ENCODE data around the gene NKX2-3.

NKX2-3 gene

DNA sequence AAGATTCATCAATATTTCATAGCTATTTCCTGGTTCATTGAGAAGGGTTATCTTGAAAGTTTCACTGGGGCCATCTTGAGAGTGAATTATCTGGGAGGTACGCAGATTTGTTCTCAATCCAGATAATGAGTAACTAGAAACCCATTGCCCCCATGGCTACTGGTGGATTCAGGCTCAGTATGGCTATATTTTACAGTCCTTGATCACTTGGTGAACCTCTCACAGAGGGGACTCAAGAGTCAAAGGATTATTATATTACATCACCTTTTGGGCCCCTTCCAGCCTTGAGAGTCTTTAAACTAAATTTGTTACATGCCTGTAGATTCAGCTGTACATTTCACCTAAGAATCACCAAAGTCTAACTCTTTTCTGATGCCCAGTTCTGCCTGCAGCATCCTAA is 11.6 kb downstream of the NKX2-3 start:
- no peak for DNase-seq (ENCODE audit: low spot score in 2 of 2)
- ATAC-seq: no peak
- no peak overlapping the region for H3K4me3 Mint-ChIP-seq
- no peak overlapping the region for H3K27ac Mint-ChIP-seq
- no peaks in the 10 kb centered on the region for H3K9me3 Mint-ChIP-seq
- H3K4me1 Mint-ChIP-seq: no peaks in the 10 kb centered on the region
- no peaks in the 10 kb centered on the region for H3K36me3 Mint-ChIP-seq

DNA sequence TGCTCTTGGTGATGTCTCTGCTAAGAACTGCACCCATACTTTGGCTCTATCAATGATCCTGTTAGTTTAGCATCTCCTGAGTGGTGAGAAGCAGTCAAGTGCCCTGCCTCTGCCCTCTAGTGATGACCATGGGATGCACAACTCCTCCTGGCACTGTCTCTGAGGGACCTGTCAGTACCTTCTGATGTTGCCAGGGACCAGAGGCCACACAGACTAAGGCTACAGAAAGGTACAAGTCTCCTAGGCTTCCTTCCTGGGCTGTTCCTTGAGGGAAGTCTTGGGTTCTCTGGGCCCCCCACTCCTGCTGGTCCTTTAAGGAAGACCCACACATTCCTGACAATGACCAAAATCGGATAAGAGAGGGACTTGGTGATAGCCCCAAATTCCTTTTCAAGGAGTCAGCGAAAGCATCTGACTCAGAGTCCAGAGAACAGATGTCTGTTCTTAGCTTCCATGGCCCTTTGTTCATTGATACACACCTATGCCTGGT is 15.3 kb downstream of the NKX2-3 start:
- Mint-ChIP-seq H3K27ac (no peak overlapping the region), H3K4me1 (no peaks in the 10 kb centered on the region), H3K4me3 (no peak overlapping the region), H3K36me3 (no peaks in the 10 kb centered on the region), H3K9me3 (no peaks in the 10 kb centered on the region)
- ATAC-seq (peak; percentile 61), DNase-seq (ENCODE audit: low spot score in 2 of 2) (no peak)

DNA sequence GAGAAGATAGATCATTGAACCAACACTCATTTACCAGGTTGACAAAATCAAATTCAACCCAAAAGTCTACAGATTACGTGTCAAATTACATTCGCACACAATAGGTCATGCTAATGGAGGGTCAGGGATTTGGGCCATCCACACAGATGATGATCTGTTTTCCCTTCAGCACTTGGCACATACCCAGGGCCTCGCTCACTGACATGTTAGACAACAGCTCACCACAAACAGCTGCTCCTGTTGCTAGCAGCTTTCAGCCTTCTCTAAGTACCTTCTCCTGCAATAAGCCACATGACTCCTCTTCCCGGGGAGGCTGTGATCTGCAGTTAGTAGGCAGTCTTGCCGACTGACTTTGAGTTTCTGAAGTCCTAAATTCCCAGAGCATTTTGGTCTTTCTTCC is 18.4 kb downstream of the NKX2-3 start:
- no peaks in the 10 kb centered on the region for H3K9me3 Mint-ChIP-seq
- H3K36me3 Mint-ChIP-seq: no peaks in the 10 kb centered on the region
- no peak overlapping the region for H3K27ac Mint-ChIP-seq
- DNase-seq (ENCODE audit: low spot score in 2 of 2) (no peak), ATAC-seq (no peak)
- H3K4me3 Mint-ChIP-seq: no peak overlapping the region
- H3K4me1 Mint-ChIP-seq: peaks cover 2% of the 10 kb centered on the region

DNA sequence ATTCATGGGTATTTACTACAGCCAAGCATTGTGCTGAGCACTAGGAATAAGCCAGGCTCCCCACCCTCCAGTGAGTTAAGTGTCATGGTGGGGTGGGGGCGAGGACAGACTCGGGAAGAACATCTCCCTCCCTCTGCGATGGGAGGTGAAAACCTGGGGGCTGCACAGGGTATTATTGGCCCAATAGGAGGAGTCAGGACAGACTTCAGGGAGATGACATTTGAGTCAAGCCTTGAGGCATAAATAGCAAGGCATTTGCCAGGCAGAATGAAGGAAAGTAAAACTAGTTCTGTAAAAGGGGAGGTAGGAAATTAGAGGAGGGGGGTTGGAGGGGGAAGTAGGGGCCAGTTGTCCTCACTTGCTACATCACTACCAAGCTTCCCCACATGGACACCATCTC is 18.9 kb downstream of the NKX2-3 start:
- Mint-ChIP-seq H3K4me1 (peaks cover 4% of the 10 kb centered on the region), H3K4me3 (no peak overlapping the region), H3K9me3 (no peaks in the 10 kb centered on the region), H3K36me3 (no peaks in the 10 kb centered on the region), H3K27ac (no peak overlapping the region)
- DNase-seq (ENCODE audit: low spot score in 2 of 2): no peak
- no peak for ATAC-seq

DNA sequence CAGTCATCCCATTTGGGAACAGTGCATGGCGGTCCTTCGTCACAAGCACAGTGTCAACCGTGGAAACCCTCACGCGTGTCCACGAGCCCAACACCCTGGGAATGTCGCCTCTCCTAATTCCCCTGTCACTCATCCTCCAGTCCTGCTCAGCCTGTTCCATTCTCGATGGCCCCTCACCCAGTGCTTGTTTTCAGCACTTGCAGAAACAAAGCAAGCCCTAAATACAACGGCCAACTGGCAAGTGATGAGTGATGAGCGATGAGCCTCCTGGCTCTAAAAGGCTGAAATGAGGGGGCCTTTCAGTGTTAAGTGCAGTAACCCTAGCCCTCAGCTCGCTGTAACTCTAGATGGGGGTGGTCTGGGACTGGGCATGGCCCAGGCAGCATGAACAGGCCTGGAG is 22.6 kb downstream of the NKX2-3 start:
- Mint-ChIP-seq H3K9me3 (no peaks in the 10 kb centered on the region), H3K36me3 (no peaks in the 10 kb centered on the region), H3K4me3 (no peak overlapping the region), H3K4me1 (peaks cover 4% of the 10 kb centered on the region), H3K27ac (no peak overlapping the region)
- DNase-seq (ENCODE audit: low spot score in 2 of 2) (no peak), ATAC-seq (peak; percentile 45)

DNA sequence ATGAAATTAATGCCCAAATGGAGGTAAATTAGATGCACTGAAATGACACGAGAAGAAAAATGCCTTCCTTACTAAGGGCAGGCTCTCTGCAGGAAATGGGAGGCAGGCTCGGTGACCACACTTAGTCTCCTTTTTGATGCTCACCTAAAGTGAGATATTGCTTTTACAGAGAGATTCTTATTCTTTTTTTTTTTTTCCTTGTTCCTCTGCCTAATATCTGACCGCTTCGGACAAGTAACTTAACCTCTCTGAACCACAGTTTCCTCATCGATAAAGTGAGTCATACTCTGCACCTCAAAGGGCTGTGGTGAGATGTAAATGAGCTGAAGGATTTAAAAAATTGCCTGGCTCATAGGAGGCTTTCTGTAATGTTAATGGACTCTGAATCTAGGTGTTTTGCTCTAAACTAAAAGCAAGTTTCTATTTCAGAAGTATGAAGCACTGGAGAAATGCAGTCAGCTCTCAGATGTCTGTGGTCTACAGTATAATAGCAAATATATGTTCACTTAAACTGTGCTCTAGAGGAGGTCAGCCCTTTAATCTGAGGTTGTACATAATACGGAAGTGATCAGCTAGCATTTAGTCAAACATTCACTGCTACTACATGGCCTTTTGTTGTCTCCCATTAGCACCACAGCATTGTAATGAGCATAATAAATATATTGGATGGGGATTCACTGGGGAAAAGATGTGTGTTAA is 23.2 kb downstream of the NKX2-3 start:
- peak; percentile 93 for ATAC-seq
- peaks cover 4% of the 10 kb centered on the region for H3K4me1 Mint-ChIP-seq

DNA sequence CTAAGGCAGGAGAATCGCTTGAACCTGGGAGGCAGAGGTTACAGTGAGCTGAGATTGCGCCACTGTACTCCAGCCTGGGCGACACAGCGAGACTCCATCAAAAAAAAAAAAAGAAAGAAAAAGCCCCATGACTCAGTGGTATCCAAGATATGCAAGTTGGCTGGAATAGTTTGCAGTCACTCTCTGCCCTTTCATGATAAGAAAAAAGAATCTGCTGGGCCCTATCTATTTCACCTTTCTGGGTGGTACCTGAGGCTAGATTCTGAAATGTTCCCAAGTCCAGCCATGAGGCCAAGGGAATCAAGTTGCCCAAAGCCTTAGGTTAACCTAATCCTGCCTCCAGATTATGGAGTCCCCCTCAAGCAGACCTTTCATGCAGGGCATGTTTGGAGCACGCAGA is 24.3 kb downstream of the NKX2-3 start:
- Mint-ChIP-seq H3K4me3 (no peak overlapping the region), H3K9me3 (no peaks in the 10 kb centered on the region), H3K36me3 (no peaks in the 10 kb centered on the region), H3K4me1 (peaks cover 4% of the 10 kb centered on the region), H3K27ac (no peak overlapping the region)
- ATAC-seq: no peak
- no peak for DNase-seq (ENCODE audit: low spot score in 2 of 2)

More for the DNA sequence above, 23.2 kb downstream of the NKX2-3 start:
- Mint-ChIP-seq H3K36me3 (no peaks in the 10 kb centered on the region), H3K27ac (no peak overlapping the region), H3K9me3 (no peaks in the 10 kb centered on the region), H3K4me3 (no peak overlapping the region)
- DNase-seq (ENCODE audit: low spot score in 2 of 2): peak in 1 of 2 donors; percentile 62

DNA sequence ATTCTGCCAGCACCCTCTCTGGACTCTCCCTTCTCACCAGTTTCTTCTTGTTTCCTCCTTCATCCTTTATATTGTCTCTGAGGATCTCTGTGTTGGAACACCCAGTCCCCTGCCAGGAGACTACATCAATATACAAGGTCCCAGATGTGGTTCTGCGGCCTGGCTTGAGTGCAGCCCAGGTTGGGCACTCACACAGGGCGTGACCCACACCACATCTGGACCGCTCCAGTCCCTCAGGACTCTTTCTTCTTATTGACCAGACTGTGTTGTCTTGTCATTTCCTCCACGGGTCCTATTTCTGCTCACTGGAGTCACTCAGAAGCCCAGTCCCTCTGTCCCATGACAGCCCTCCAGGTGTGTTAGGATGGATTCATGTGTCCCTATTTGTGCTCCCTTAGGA is 26.0 kb downstream of the NKX2-3 start:
- no peaks in the 10 kb centered on the region for H3K36me3 Mint-ChIP-seq
- H3K4me3 Mint-ChIP-seq: no peak overlapping the region
- H3K9me3 Mint-ChIP-seq: no peaks in the 10 kb centered on the region
- DNase-seq (ENCODE audit: low spot score in 2 of 2) (no peak), ATAC-seq (no peak)
- peaks cover 4% of the 10 kb centered on the region for H3K4me1 Mint-ChIP-seq
- peak overlapping the region; percentile 17 for H3K27ac Mint-ChIP-seq

DNA sequence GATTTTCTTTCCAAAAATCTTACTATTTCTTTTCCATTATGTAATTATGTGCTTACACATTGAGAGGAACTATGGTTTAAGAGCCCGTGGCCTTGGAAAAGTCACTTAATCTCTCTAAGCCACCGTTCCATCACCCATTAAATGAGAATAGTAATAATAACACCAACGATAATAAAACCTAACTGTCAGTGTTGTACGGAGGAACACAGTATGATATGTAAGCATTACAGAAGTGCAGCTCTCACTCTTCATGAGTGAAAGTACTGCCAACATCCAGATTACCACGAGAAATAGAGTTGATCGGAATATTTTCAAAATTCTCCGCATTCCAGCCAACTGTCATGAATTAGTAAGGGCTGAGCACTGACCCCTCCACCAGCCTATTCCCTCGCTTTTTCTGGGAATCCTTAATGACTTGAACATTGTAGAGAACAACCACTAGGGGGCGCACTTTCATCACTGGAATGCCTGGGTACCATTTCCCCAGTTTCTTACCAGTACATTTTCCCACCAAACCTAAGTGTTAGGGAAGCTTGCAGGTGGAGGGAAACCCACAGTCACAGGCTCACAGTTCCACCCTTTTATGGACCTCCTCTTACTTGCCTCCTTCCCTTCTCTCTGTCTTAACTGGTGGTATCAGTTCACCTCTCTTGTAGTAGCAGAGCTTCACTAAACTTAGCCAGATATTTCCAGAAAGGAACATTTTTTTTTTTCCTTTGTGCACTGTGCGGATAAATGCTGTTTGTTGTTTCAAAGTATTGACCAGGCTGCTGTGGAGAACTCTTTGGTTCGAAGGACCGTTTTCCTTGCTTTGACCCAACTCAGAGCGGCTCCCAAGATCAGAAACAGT is 27.8 kb downstream of the NKX2-3 start:
- Mint-ChIP-seq H3K9me3 (no peaks in the 10 kb centered on the region), H3K27ac (no peak overlapping the region), H3K36me3 (no peaks in the 10 kb centered on the region), H3K4me3 (no peak overlapping the region), H3K4me1 (peaks cover 4% of the 10 kb centered on the region)
- DNase-seq (ENCODE audit: low spot score in 2 of 2): peak; percentile 30 to 68
- ATAC-seq: no peak

DNA sequence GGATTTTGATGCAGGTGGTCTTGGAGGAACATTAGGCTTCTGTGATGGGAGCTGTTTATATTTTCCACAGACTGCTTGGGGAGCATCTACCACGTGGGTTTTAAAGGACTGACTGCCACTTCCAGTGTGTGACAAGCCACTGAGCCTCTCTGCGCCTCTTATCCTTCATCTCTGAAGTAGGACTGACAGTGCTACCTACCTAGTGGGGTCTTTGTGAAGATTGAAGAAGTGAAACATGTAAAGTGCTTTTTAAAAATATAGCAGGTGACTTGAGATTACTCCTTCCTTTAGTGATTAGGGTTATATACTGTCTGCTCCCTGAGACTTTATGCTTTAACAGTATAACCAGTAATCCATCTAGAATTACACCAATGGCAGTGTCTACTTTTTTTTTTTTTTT is 29.9 kb downstream of the NKX2-3 start:
- H3K27ac Mint-ChIP-seq: no peak overlapping the region
- H3K9me3 Mint-ChIP-seq: no peaks in the 10 kb centered on the region
- H3K4me3 Mint-ChIP-seq: no peak overlapping the region
- H3K4me1 Mint-ChIP-seq: no peaks in the 10 kb centered on the region
- no peaks in the 10 kb centered on the region for H3K36me3 Mint-ChIP-seq
- no peak for DNase-seq (ENCODE audit: low spot score in 2 of 2)
- ATAC-seq: no peak

DNA sequence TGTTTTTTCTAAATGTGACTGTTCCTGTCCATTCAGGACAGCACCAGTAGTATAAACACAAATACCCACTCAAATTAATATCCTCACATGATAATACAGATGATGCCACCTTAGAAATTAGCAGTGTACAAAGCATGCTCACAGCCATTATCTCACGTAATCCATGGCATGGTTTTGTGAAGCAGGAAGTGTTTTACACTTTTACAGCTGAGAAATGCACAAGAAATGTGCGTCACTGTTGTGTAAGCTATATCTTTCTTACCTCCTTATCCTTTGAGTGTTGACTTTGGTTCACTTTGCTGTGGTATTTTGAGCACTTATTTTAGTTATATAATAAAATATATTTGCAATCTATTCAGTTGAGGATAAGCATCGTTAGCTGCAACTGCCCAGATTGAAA is 31.6 kb downstream of the NKX2-3 start:
- no peak for DNase-seq (ENCODE audit: low spot score in 2 of 2)
- H3K4me3 Mint-ChIP-seq: no peak overlapping the region
- no peaks in the 10 kb centered on the region for H3K9me3 Mint-ChIP-seq
- H3K36me3 Mint-ChIP-seq: no peaks in the 10 kb centered on the region
- H3K27ac Mint-ChIP-seq: no peak overlapping the region
- no peak for ATAC-seq
- H3K4me1 Mint-ChIP-seq: no peaks in the 10 kb centered on the region

DNA sequence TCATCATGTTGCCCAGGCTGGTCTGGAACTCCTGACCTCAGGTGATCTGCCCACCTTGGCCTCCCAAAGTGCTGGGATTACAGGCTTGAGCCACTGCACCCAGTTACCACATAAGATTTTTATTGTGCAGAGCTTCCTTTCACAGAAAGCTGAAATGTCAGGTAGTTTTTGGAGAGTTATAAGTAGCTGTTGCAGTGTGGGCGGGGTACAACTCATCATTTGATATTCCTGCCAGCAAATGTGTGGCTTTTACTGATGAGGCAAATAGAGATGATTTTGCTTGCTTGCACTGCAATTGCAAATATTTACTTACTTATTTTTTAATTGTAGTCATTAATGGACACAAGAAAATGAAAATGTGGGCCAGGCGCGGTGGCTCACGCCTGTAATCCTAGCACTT is 32.4 kb downstream of the NKX2-3 start:
- DNase-seq (ENCODE audit: low spot score in 2 of 2) (no peak), ATAC-seq (no peak)
- no peak overlapping the region for H3K27ac Mint-ChIP-seq
- no peaks in the 10 kb centered on the region for H3K36me3 Mint-ChIP-seq
- H3K4me1 Mint-ChIP-seq: no peaks in the 10 kb centered on the region
- no peaks in the 10 kb centered on the region for H3K9me3 Mint-ChIP-seq
- H3K4me3 Mint-ChIP-seq: no peak overlapping the region

DNA sequence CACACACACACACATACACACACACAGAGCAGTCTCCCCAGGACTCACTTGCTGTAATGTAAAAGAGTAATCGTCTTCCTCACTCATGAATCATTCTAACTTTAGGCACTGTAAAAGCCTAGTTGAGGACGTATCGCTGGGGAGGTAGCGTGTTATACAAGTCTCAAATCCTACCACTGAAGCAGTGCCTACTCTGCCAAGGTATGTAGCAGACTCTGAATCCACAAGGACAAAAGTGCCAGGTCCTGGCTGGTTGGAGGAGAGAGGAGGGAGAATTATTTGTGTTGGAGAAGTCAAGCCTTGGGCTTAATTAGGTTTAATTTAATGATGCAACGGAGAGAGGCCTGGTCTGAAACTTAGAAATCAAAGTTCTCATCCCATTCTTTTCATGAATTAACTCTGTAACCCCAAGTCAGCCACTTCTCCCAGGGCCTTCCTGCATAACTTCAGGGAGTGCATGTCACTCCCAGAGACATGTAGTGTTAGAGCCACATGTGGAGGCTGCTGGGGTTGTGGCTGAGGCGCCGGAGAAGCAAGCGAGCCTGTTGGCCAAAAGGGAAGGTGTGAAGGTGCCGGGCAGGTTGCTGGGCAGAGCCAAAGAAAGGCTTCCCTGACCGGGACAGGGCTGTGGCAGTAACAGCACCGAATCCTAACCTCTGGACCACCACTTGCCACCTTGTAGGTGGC is 36.7 kb downstream of the NKX2-3 start:
- Mint-ChIP-seq H3K4me1 (no peaks in the 10 kb centered on the region), H3K9me3 (no peaks in the 10 kb centered on the region), H3K36me3 (no peaks in the 10 kb centered on the region), H3K27ac (no peak overlapping the region), H3K4me3 (no peak overlapping the region)
- no peak for DNase-seq (ENCODE audit: low spot score in 2 of 2)
- ATAC-seq: no peak

DNA sequence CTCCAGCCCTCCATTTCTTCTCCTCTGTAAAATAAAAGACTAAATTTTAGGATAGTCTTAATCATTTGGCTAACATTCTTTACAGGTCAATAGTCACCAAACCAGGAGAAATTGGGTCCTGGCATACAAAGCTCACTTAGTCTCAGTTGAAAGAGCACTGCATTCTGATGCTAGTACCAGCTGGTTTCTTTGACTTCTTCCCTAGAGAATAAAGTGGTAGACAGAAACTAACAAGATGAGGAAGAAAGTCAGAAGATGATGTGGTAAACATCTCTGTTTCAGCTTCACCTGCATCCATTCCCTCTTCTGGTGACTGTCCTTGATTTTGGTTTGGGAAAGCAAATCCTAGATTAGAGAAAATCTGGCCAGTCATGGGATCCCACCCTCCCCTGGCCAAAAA is 37.2 kb downstream of the NKX2-3 start:
- no peak overlapping the region for H3K27ac Mint-ChIP-seq
- no peak overlapping the region for H3K4me3 Mint-ChIP-seq
- H3K9me3 Mint-ChIP-seq: no peaks in the 10 kb centered on the region
- ATAC-seq (no peak), DNase-seq (ENCODE audit: low spot score in 2 of 2) (no peak)
- no peaks in the 10 kb centered on the region for H3K36me3 Mint-ChIP-seq
- no peaks in the 10 kb centered on the region for H3K4me1 Mint-ChIP-seq

DNA sequence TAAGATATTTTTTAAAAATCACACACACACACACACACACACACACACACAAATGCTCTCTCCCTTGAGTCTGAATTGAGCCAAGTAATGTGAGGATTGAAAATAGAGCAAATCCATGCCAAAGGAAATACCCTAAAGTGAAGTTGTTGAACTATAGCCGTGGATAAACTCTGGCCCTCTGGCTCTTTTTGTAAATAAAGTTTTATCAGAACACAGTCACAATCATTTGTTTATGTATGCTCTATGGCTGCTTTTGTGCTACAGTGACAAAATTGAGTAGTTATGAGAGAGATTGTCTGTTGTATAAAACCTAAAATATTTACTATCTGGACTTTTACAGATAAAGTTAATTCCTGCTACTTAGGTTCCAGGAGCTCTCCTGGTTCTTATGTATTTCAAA is 39.1 kb downstream of the NKX2-3 start:
- Mint-ChIP-seq H3K4me1 (no peaks in the 10 kb centered on the region), H3K4me3 (no peak overlapping the region), H3K27ac (no peak overlapping the region), H3K36me3 (no peaks in the 10 kb centered on the region), H3K9me3 (no peaks in the 10 kb centered on the region)
- DNase-seq (ENCODE audit: low spot score in 2 of 2): no peak
- ATAC-seq: no peak

Measured in stimulated activated effector memory CD8-positive, alpha-beta T cell treated with anti-CD3 and anti-CD28 coated beads, Interleukin-12 subunit alpha, Interleukin-12 subunit beta, amount 100 ng/mL, for 72 hours (primary cell).